OCI-LY7 (cell line): ENCODE data around the gene F8. TPM values are rescaled to one million over a fixed set of nuclear protein-coding genes. Genes with fewer than 3 reads are reported as not detected.
A peak's percentile ranks its signal among the peaks of the same experiment; 100 is the strongest.

ENCODE experiments used
- BruUV-seq: library from RNA; stranded (reverse); fragments of 400-500 nt; replicated peaks from 2 replicates; lab custom pipeline; 2021; lab: Mats Ljungman, UMichigan
- CTCF ChIA-PET: fragments of 300-600 bp; sonication (Branson Sonifier 250); formaldehyde crosslinking; loops from one replicate; lab custom pipeline; 2022; ENCODE audit warnings: antibody characterized with exemption; ENCODE audit not compliant: unreplicated experiment; lab: Charles Lee
- POLR2A ChIA-PET: fragments of 300-600 bp; sonication (Branson Sonifier 250); formaldehyde crosslinking; loops from one replicate; lab custom pipeline; 2022; ENCODE audit warnings: antibody characterized with exemption; lab: Charles Lee
- DNase-seq: peaks from one replicate; pipeline ENCODE4 v3.0.0-alpha.2; 2015; ENCODE audit warnings: low spot score
- H2AFZ ChIP-seq: fragments of 200-600 bp; sonication (generic), shearing (Covaris generic); 2 replicates; pipeline ENCODE4 v1.6.1; 2014; ENCODE audit warnings: mild to moderate bottlenecking, antibody characterized with exemption, low read length, moderate library complexity
- H3K27ac ChIP-seq: fragments of 200-600 bp; sonication (generic); 2 replicates; pipeline ENCODE4 v1.5.1; 2014; ENCODE audit warnings: mixed run types, low read depth, mild to moderate bottlenecking, moderate library complexity, low read length, inconsistent platforms; ENCODE audit not compliant: poor library complexity, severe bottlenecking
- H3K36me3 ChIP-seq: fragments of 200-600 bp; sonication (generic); 2 replicates; pipeline ENCODE4 v1.6.1; 2014; ENCODE audit warnings: mild to moderate bottlenecking, antibody characterized with exemption, low read length, moderate library complexity, mixed read lengths; ENCODE audit not compliant: insufficient read depth
- H3K4me1 ChIP-seq: fragments of 200-600 bp; sonication (generic); 2 replicates; pipeline ENCODE4 v1.5.1; 2014; ENCODE audit warnings: mild to moderate bottlenecking, low read length; ENCODE audit not compliant: insufficient read depth, poor library complexity, severe bottlenecking
- H3K4me2 ChIP-seq: fragments of 200-600 bp; sonication (generic); 2 replicates; pipeline ENCODE4 v1.6.1; 2014; ENCODE audit warnings: mild to moderate bottlenecking, low read length
- H3K4me3 ChIP-seq: fragments of 200-600 bp; sonication (generic); 2 replicates; pipeline ENCODE4 v1.5.1; 2014; ENCODE audit warnings: mild to moderate bottlenecking, low read depth, low read length; ENCODE audit not compliant: poor library complexity, severe bottlenecking
- H3K79me2 ChIP-seq: fragments of 200-600 bp; sonication (generic); 2 replicates; pipeline ENCODE4 v1.6.1; 2016; ENCODE audit warnings: low read depth, mild to moderate bottlenecking, low read length, moderate library complexity, mixed read lengths; ENCODE audit not compliant: insufficient read depth
- H3K9me2 ChIP-seq: fragments of 200-600 bp; sonication (generic); 2 replicates; pipeline ENCODE4 v1.6.1; 2016; ENCODE audit warnings: mild to moderate bottlenecking, low read length, mixed read lengths; ENCODE audit not compliant: insufficient read depth
- H3K9me3 ChIP-seq: fragments of 200-600 bp; sonication (generic); 2 replicates; pipeline ENCODE4 v1.6.1; 2014; ENCODE audit warnings: mild to moderate bottlenecking, mixed run types, low read length, mixed read lengths
- H4K20me1 ChIP-seq: fragments of 200-600 bp; sonication (generic); 2 replicates; pipeline ENCODE4 v1.6.1; 2014; ENCODE audit warnings: mild to moderate bottlenecking, antibody characterized with exemption, low read length, moderate library complexity, mixed read lengths; ENCODE audit not compliant: insufficient read depth
- CTCF ChIP-seq: fragments of 200-600 bp; sonication (generic); conservative IDR thresholded peaks from 2 replicates; pipeline ENCODE4 v1.5.1; 2014; ENCODE audit warnings: mild to moderate bottlenecking, antibody characterized with exemption, low read length, moderate library complexity, mixed read lengths
- EZH2phosphoT487 ChIP-seq: fragments of 200-600 bp; sonication (generic); IDR thresholded peaks from 2 replicates; pipeline ENCODE4 v1.6.1; 2018; ENCODE audit warnings: low read depth, borderline replicate concordance, mild to moderate bottlenecking, mixed run types, antibody characterized with exemption, low read length, moderate library complexity, mixed read lengths
- intact Hi-C: fragments of 100-400 bp; cut with micrococcal nuclease; formaldehyde crosslinking; loops from one replicate; pipeline ENCODE4 v1.10.0; 2022; ENCODE audit not compliant: unreplicated experiment
- total RNA-seq, 2 experiments: library from RNA; depleted of rRNA in 1 of 2; stranded (reverse); fragments of >200 nt in 1 of 2; shearing (Covaris generic) in 1 of 2; gene quantifications; 2 replicates each; pipeline ENCODE4 v1.2.3, GENCODE V29; 2014 to 2022

The F8 gene
- total RNA-seq, 2 experiments from 2014 or later = 0.47 to 1.7 TPM

DNA sequence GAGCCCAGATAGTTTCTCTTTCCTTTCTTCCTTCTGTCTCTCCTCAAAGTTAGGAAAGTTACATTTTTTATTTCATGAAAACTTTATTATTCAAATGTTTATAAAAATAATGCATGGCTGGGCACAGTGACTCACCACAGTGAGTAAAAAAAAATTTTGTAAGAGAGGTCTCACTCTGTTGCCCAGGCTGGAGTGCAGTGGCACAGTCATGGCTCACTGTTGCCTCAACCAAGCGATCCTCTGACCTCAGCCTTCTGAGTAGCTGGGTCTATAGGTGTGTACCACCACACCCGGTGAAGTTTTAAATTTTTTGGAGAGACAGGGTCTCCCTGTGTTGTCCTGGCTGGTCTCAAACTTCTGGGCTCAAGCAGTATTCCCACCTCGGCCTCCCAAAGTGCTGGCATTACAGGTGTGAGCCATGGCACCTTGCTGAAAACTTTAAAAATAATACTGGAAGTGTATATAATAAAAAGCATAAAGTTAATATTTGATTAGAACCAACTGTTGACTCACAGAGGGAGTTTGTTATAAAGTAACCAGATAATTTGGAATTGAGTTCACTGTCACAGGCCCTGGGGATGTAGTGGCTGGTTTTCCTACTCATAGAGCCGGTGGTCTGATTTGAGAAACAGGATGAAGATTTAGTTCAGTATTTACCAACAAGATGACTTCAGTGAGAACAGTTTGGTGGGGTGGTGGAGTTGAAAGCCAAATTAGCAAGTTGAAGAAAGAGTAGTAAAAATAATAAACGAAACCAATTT, 30.4 kb upstream of the F8 start:
- Histone ChIP-seq H3K9me3 (no peaks in the 10 kb centered on the region), H3K4me1 (no peaks in the 10 kb centered on the region), H3K27ac (no peak overlapping the region), H3K4me2 (no peak overlapping the region), H3K36me3 (peaks cover 19% of the 10 kb centered on the region), H2AFZ (no peak overlapping the region), H3K9me2 (no peaks in the 10 kb centered on the region), H3K4me3 (no peak overlapping the region), H3K79me2 (no peaks in the 10 kb centered on the region), H4K20me1 (no peaks in the 10 kb centered on the region)
- intact Hi-C loops = no loop called here
- CTCF ChIA-PET = interaction anchor here (1.0 kb wide), 1 partner anchor 17 kb away, joined by 3 read pairs; no protein-coding TSS in a partner anchor
- DNase-seq = no peak
- TF ChIP-seq CTCF = no peak
- no peak for TF ChIP-seq EZH2phosphoT487
- no TSS peak for BruUV-seq
- POLR2A ChIA-PET = no interaction called here

GRCh38 chrX:155048977-155049619, 26.6 kb upstream of the F8 start:
- Histone ChIP-seq H4K20me1 (no peaks in the 10 kb centered on the region), H3K27ac (no peak overlapping the region), H3K9me3 (no peaks in the 10 kb centered on the region), H3K36me3 (peaks cover 11% of the 10 kb centered on the region), H3K9me2 (no peaks in the 10 kb centered on the region), H2AFZ (no peak overlapping the region), H3K4me2 (no peak overlapping the region), H3K4me1 (no peaks in the 10 kb centered on the region), H3K4me3 (no peak overlapping the region), H3K79me2 (no peaks in the 10 kb centered on the region)
- intact Hi-C loops = no loop called here
- TF ChIP-seq CTCF = peak; percentile 79
- no peak for TF ChIP-seq EZH2phosphoT487
- peak; percentile 48 for DNase-seq
- ChIA-PET POLR2A (no interaction called here), CTCF (no interaction called here)
- BruUV-seq = no TSS peak
